Stimulated activated CD4-positive, alpha-beta T cell treated with anti-CD3 and anti-CD28 coated beads, Interleukin-15, amount 100 ng/mL, for 1 hour (primary cell): ENCODE results near the gene DBP.
"Not testable (repeated sequence)": the region's sequence is repeated elsewhere in the genome, so short reads cannot be mapped to it uniquely, and the experiment has no call there.

ENCODE experiments used
- DNase-seq, 2 donors: peaks; one replicate each; pipeline ENCODE4 v3.0.0-alpha.2; 2020; ENCODE audit warnings: low read depth in 1 of 2, low spot score in 1 of 2

Gene DBP

DNA sequence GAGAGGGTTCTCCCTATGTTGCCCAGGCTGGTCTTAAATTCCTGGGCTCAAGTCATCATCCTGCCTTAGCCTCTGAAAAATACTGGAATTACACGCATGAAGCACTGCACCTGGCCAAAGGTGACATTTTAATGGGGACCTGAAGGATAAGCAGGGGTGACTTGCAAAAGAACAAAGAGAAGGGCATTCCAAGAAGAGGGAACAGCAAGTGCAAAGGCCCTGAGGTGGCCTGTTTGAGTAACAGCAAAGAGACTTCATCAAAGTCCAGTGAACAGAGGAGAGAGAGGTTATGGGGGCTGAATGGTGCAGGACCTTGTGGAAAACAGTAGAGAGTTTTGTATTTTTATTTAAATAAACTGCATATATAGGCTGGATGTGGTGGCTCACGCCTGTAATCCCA, 4.7 kb upstream of the DBP start:
- no peak for DNase-seq

DNA sequence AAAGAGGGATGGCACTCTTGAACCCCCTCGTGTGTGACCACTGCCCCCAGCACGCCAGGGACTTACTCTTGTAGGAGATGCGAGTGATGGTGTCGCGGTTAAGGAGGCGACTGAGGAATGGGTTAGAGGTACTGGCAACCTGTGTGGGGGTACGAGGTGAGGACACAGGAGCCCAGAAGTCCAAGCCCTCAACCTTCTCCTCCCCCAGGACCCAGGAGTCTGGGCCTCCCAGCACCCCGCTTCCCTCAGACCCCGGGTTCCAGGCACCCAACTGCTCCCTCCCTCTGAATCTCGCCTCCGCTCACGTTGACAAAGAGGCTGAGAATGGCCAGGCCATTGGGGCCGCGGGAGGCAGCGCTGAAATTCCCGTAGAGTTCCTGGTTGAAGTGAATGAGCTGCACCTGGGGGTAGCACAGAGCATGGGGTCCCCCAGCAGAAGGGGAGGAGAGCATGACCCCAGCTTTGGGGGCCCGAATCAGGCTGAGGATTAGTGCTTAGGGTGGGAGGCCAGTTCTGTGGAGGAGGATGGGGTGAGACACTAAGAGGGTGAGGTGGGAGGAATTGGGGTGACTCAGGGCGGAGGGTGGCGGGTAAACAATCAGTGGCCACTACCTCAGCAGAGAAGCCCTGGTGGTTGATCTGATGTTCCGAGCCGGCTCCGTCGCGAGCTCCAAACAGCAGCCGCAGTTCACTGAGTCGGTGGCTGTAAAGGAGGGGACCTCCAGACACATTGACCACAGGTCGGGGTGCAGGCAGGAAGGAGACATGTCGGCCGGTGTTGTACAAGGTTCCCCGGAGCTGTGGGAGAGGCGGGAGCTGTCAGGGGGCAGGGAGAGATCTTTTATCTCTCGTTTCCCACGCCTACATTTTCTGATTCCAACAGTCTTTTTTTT, 2.5 kb upstream of the DBP start:
- DNase-seq, result no peak

DNA sequence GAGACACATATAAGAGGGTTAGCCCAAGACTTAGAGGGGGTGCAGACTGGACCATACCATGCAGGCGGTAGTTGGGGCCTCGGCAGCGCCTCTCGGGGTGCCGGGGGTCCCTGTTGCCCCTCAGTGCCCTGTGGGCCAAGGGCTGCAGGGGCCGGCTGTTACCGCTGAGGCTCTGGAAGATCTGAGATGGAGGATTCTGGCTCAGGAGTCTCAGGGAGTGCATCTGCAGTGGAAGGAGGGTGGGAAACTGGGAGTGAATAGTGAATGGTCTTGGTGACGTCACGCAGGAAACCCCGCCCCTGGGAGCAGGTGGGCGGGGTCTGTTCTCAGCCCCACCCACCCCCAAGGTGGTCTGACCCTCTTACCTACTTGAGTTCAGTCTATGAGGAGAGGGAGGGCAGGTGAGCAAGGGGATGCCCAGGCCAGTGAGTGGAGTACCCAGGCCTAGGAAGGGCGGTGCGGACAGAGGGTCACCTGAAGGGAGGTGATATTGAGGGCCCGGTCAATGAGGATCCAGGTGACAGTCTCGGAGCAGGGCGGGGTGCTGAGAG, 1.7 kb upstream of the DBP start:
- no peak for DNase-seq

GRCh38 chr19:48637948-48638830, 1.0 kb upstream of the DBP start:
- DNase-seq, result peak; percentile 58 to 67

DNA sequence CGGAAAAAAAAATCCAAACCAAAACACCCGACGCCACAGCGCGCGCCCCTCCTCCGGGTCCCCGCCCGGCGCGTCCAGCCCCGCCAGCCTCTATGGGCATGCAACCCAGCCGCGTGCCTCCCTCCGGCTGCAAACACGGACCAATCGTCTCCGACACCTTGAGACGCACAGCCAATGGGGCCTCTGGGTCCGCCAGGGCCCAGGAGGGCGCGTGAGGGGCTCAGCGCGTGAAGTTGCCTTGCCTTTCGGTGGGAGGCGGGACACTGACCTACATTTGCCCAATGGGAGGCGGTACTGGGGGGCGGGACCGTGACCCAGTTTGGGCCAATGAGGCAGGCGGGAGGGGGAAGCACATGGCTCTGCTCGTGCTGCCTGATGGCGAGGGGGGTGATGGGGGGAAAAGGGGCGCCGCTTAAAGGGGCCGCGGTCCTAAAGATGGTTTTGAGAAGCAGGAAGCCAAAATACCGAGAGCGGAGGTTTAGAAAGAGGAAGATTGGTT, 319 bp upstream of the DBP start:
- DNase-seq, result peak; percentile 97 to 99

DNA sequence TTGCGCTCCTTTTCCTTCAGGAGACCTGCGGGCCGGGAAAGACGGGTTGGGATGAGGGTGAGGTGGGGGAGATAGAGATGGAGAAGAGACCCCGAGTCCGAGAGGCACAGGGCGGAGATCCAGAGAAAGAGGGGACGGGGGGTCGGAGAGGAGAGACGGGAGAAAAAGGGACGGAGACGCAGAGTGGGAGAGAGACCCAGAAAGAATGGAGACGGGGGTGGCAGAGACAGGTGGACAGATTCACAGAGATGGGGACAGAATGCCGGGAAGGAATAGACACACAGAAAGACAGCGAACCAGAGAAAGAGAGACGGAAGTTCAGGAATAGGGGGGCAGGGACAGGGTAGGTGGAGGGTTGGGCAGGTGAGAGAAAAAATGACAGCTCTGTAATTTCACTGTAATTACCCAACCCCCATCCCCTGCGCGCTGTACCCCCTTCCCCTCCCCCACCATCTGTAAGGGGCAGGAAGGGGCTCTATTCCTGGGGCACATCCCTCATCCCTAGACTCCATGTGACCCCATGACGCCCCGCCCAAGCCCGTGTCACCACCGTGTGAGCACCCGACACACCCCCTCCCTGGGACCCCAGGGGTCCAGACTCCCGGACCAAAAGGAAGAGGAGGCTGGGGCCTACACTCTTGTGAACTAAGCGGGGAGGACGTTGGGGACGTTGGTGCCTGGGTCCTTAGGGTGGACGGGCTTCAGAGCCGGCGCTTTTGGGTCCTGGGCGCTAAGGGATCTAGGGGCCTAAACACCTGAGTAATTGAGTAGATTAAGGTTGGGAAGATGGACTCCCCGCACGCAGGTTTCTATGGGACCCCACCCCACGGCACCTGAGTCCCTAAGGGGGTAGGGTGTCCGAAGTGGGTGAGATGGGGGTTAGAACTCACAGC, 967 bp downstream of the DBP start:
- no peak for DNase-seq

GRCh38 chr19:48635263-48635965, 1.8 kb downstream of the DBP start:
- DNase-seq, result peak; percentile 59 to 71

- peak; percentile 84 to 91 for DNase-seq
These were observed 2.5 kb downstream of the DBP start for GRCh38 chr19:48634424-48635262.

GRCh38 chr19:48634036-48634342, 3.2 kb downstream of the DBP start:
- DNase-seq, result no peak

GRCh38 chr19:48633148-48634035, 3.8 kb downstream of the DBP start:
- DNase-seq, result no peak

DNA sequence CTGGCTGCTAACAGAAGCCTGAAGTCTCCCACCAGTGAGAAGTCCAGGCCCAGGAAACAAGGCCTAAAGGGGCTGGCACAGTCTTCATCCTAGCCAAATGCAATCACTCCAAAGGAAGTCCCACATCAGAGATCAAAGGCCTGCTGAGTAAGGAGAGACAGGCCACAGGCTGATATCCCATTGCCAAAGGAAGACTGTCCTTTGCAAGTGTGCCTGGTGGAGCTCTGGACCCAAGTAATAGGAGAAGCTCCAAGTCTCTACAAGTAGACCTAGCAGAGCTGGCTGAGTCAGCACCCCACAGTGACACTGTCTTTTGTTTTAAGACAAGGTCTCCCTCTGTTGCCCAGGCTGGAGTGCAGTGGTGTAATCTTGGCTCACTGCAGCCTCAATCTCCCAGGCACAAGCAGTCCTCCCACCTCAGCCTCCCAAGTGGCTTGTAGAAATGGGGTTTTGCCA, 4.5 kb downstream of the DBP start:
- DNase-seq, result no peak

DNA sequence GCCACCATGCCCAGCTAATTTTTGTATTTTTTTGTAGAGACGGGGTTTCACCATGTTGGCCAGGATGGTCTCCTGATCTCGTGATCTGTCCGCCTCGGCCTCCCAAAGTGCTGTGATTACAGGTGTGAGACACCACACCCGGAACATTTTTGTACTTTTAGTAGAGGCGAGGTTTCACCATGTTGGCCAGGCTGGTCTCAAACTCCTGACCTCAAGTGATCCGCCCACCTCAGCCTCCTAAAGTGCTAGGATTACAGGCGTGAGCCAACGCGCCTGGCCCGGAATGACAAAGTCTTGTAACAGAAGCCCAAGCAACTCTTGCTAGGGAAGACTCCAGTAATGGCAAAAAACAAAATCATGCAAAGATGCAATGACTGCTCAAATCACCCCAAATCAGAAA, 4.9 kb downstream of the DBP start:
- DNase-seq, result not testable (repeated sequence)

- no peak for DNase-seq
These were observed 6.0 kb downstream of the DBP start for GRCh38 chr19:48631225-48631624.

- no peak for DNase-seq
These were observed 6.7 kb downstream of the DBP start for GRCh38 chr19:48630296-48631063.

DNA sequence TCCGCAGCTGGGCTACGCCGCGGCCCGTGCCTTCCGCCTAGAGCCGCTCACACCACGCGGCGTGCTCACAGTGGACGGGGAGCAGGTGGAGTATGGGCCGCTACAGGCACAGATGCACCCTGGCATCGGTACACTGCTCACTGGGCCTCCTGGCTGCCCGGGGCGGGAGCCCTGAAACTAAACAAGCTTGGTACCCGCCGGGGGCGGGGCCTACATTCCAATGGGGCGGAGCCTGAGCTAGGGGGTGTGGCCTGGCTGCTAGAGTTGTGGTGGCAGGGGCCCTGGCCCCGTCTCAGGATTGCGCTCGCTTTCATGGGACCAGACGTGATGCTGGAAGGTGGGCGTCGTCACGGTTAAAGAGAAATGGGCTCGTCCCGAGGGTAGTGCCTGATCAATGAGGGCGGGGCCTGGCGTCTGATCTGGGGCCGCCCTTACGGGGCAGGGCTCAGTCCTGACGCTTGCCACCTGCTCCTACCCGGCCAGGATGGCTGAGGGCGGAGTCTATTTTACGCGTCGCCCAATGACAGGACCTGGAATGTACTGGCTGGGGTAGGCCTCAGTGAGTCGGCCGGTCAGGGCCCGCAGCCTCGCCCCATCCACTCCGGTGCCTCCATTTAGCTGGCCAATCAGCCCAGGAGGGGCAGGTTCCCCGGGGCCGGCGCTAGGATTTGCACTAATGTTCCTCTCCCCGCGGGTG, 7.4 kb downstream of the DBP start:
- DNase-seq, result no peak

GRCh38 chr19:48629297-48629598, 7.9 kb downstream of the DBP start:
- DNase-seq, result no peak
